ENCODE data around the gene ARSG. TPM values are rescaled to one million over a fixed set of nuclear protein-coding genes. Genes with fewer than 3 reads are reported as not detected.
A peak's percentile ranks its signal among the peaks of the same experiment; 100 is the strongest.

ARSG gene
- total RNA-seq, 6 experiments from 2014 or later: 4.0 to 7.0 (median 5.0) TPM

GRCh38 chr17:68378268-68379176 lies 87.2 kb downstream of the ARSG start:
- TF ChIP-seq CTCF (IDR thresholded peaks at IDR 0.05): no peak
- peak; percentile 94 for DNase-seq
- peaks cover 4% of the 10 kb centered on the region for H3K27me3 Mint-ChIP-seq (ENCODE audit: insufficient read depth)
- H3K4me3 Mint-ChIP-seq: peak overlapping the region; percentile 80
- H3K36me3 Mint-ChIP-seq (ENCODE audit: low read depth): no peaks in the 10 kb centered on the region
- H3K9me3 Mint-ChIP-seq: no peaks in the 10 kb centered on the region
- peak overlapping the region; percentile 100 for H3K27ac Mint-ChIP-seq
- peaks cover 62% of the 10 kb centered on the region for H3K4me1 Mint-ChIP-seq (ENCODE audit: low read depth)

- Mint-ChIP-seq H3K9me3 (no peaks in the 10 kb centered on the region), H3K27me3 (ENCODE audit: insufficient read depth) (peaks cover 4% of the 10 kb centered on the region), H3K36me3 (ENCODE audit: low read depth) (no peaks in the 10 kb centered on the region), H3K4me1 (ENCODE audit: low read depth) (peaks cover 68% of the 10 kb centered on the region), H3K27ac (peak overlapping the region; percentile 100), H3K4me3 (no peak overlapping the region)
- TF ChIP-seq CTCF (IDR thresholded peaks at IDR 0.05): no peak
- DNase-seq: no peak
Observed at GRCh38 chr17:68379177-68379510, 87.8 kb downstream of the ARSG start.

DNA sequence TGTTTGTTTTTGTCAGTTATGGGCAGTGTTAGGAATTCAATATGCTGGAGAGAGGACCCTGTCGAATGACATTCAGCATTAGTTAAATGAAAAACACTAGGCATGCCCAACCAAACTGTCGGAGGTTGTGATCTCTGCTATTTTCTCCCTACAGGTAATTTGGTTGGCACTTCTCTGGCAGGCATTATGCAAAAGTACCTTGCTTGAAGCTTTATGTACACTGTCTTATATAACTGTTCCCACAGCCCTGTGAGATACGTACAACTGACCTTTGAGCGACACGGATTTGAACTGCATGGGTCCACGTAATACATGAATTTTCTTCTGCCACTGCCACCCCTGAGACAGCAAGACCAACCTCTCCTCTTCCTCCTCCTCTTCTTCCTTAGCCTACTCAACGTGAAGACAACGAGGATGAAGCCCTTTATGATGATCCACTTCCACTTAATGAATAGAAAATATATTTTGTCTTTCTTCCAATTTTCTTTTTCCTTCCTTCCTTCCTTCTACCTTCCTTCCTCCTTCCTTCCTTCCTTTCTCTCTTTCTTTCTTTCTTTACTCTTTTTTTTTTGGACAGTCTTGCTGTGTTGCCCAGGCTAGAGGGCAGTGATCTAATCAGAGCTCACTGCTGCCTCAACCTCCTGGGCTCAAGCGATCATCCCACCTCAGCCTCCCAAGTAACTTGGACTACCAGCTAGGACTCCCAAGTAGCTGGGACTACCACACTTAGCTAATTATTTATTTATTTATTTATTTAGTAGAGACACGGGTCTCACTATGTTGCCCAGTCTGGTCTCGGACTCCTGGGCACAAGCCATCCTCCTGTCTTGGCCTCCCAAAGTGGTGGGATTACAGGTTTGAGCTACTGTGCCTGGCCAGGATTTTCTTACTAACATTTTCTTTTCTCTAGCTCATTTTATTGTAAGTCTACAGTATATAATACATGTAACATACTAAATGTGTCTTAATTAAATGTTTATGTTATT lies 88.7 kb downstream of the ARSG start:
- Mint-ChIP-seq H3K27ac (peak overlapping the region; percentile 88), H3K4me1 (ENCODE audit: low read depth) (peaks cover 77% of the 10 kb centered on the region), H3K36me3 (ENCODE audit: low read depth) (no peaks in the 10 kb centered on the region), H3K4me3 (no peak overlapping the region), H3K27me3 (ENCODE audit: insufficient read depth) (peaks cover 5% of the 10 kb centered on the region), H3K9me3 (no peaks in the 10 kb centered on the region)
- TF ChIP-seq CTCF (IDR thresholded peaks at IDR 0.05): no peak
- no peak for DNase-seq

DNA sequence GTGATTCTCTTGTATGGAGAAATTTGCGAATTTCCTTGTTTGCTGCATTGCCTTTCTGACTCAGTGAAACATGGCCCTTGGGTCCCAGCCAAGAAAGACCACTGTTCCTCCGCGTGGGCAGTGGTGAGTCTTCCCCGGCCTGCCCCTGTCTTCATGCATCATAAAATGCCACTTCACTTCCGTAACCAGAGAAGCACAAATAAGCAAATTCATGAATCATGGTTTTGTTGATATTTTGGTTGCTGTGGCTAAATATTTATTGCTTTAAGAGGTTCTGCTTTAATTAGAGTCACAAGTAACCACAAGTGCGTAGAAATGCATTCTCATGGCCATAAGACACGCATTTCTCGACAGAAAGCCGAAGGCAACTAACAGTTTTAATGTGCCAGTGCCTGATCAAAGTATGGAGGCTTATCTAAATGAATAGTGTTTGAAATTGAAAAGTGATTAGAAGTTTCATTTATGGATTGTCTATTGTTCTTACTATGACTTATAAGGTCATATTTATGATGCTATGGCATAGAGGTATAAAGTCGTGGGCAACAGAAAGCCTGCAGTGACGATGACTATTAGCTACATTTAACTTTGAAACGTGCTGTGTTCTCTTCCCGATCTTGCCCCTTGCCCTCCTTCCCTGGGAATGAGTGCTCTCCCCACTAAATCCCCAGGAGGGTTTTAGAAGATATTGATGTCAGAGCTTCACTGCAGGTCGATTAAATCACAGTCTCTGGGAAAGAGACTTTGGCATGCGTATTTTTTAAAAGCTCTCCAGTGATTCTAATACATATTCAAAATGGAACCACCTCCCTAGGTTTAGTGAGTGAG lies 90.0 kb downstream of the ARSG start:
- Mint-ChIP-seq H3K9me3 (no peaks in the 10 kb centered on the region), H3K4me1 (ENCODE audit: low read depth) (peaks cover 81% of the 10 kb centered on the region), H3K4me3 (peak overlapping the region; percentile 67), H3K27me3 (ENCODE audit: insufficient read depth) (peaks cover 7% of the 10 kb centered on the region), H3K36me3 (ENCODE audit: low read depth) (no peaks in the 10 kb centered on the region), H3K27ac (peak overlapping the region; percentile 88)
- TF ChIP-seq CTCF (IDR thresholded peaks at IDR 0.05): no peak
- DNase-seq: peak; percentile 98

DNA sequence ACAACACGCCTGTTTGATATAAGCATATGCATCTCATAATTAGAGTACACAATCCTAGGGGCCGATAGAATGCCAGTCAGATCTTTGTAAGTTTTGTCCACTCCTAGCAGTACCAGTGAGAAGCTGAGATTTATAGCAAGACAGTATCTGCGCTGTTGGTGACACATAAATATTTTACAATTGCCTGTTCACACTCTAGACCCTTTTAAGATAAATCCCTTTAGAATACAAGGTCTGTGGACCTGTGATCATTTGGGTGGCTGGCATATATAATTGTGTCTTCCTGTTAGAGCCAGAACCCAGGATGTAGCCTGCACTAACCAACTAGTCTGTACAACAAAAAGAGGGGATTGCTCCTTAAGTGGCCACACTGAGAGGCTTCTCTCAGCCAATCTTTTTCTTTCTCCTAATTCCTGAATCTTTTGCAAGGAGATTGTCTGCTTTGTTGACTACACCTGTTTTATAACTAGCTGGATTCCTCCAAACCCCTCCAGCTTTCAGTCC lies 91.3 kb downstream of the ARSG start:
- peaks cover 7% of the 10 kb centered on the region for H3K27me3 Mint-ChIP-seq (ENCODE audit: insufficient read depth)
- H3K9me3 Mint-ChIP-seq: no peaks in the 10 kb centered on the region
- no peak overlapping the region for H3K4me3 Mint-ChIP-seq
- peaks cover 81% of the 10 kb centered on the region for H3K4me1 Mint-ChIP-seq (ENCODE audit: low read depth)
- TF ChIP-seq CTCF (IDR thresholded peaks at IDR 0.05): no peak
- DNase-seq: no peak
- peak overlapping the region; percentile 88 for H3K27ac Mint-ChIP-seq
- no peaks in the 10 kb centered on the region for H3K36me3 Mint-ChIP-seq (ENCODE audit: low read depth)

Measured in HFFc6 (cell line).